HG03045 (cell line): ENCODE measurements around the gene RAD51.

Source experiments
- ATAC-seq: cut with Tn5 transposase; IDR thresholded peaks from one replicate; pipeline ENCODE4 v1.9.1; 2021; ENCODE audit warnings: mild to moderate bottlenecking, moderate library complexity; ENCODE audit not compliant: unreplicated experiment

RAD51 gene

DNA sequence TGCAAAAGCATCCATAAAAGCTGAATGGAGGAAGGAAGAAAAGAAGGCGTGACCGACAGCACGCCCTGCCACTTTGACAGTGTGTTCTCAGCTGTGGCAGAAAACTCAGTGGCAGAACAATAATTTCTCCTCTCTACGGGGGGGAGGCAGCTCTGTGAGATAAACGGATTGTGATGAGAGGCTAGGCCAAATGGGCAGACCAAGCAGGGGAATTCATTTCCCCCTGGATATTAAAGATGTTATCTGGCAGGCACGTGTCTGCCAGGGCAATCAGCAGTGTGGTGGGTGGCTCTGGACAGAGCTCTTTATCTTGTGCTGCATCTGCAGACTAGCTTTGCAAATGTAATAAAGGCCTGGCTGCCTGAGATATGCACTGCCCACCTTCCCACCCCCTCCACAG, 62.0 kb downstream of the RAD51 start:
- ATAC-seq, result no peak

DNA sequence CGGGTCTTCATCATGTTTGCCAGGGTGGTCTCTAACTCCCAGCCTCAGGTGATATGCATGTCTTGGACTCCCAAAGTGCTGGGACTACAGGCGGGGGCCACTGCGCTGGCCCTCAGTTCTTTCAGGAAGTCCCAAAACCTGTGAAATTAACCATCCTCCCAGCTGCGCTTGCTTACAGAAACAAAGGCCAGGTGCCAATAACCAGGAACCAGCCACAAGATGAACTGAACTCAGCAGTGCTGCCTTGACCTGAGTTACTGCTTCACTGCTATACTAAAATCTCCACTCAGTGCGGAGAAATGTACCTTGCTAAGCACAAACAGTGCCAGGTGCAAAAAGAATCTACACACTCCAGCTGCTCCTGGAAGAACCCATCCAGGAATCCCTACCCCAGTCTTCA, 65.0 kb downstream of the RAD51 start:
- ATAC-seq, result no peak

DNA sequence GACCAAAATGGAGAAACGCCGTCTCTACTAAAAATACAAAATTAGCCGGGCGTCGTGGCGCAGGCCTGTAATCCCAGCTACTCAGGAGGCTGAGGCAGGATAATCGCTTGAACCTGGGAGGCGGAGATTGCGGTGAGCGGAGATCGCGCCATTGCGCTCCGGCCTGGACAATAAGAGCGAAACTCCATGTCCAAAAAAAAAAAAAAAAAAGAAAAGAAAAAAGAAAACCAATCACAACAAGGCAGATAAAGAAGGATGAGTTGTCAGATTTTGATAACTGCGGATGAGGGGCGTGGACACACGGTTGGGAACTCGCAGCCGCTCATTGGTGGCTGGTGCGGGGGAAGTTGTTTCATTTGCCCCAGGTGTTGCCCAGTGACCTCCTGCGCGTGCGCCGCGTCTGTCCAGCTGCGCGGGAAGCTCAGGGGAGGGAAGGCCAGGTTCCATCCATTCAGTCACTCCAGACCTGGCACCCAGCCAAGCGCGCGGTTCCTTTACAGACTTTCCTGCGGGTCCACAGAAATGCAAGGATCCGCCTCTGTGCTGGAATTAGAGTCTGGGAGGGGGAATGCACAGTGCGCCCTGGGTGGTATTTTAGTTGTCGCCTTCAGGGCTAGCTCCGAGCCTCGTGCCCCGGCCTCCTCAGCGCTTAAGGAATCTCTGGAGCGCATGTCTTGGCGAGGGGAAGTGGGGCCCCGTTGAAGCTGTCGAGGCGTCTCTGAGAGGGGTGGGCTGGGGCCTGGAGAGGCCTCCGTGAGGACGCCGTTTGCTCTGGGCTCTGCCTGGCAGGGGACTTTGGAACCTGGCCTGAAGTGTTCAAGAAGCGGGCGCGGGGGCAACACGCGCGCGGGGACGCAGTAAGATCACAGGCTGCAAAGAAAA, 68.2 kb downstream of the RAD51 start:
- ATAC-seq, result no peak

DNA sequence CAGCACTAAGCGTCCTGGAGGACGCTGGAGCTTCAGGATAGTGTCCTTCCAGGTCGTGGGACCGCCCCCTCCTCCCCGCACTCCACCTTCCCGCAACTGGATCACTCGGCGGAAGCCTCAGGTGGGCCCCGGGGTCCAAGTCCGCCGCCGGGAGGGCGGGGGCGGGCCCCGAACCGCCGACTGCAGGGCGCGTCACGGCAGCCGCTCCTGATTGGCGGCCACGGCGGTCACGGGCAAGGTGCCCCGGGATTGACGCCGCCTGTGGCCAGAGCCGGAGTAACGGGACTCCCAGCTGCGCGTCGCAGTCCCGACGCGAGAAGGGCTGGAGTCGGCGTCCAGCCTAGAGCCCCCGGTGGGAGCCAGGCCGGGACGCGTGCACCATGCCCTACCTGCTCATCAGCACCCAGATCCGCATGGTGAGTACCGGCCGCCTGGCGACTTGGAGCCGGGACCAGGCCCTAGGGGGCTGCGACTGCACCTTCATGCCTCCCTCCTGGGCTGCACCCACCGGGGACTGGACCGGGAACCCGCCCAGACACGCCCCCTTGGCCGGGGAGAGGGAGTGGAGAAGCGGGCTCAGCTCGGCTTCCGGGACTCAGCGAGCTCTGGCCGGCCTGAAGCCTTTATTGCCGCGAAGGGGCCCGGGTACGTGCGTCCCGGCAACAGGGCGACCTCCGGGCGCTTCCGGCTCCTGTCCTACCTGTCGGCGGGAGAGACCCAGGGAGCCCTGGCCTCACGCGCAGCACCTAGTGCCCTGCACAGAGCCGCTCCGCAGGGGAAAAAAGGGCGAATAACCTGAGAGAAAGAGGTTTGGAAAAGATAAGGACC, 69.0 kb downstream of the RAD51 start, which contains the start of gene GCHFR:
Gene GCHFR (plus strand): TSS at position 268 of the 828 bp plus-strand sequence. CDS start 113 bp downstream, at position 381.
- peak; percentile 42 for ATAC-seq

DNA sequence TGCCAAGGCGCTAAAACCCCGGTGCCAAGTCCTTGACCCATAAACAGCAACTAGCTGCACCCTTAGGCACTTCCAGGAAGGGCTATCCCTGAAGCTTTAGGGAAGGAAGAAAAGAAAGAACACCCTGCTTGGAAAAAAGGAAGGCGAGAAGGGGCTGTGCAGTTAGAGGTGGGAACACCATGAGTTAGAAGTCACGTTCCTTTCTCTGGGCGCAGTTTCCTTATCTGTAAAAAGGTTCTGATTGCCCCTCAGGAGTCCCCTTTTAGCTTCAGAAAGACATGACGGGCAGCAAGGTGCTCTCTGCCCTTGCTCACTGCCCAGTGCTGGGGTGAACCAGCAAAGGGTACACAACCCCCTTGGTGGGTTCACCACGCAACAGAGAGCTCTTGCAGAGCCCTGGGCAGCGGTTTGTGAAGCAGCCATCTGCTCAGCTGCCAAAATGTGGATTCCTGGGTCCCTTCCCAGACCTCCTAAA, 69.7 kb downstream of the RAD51 start:
- no peak for ATAC-seq

DNA sequence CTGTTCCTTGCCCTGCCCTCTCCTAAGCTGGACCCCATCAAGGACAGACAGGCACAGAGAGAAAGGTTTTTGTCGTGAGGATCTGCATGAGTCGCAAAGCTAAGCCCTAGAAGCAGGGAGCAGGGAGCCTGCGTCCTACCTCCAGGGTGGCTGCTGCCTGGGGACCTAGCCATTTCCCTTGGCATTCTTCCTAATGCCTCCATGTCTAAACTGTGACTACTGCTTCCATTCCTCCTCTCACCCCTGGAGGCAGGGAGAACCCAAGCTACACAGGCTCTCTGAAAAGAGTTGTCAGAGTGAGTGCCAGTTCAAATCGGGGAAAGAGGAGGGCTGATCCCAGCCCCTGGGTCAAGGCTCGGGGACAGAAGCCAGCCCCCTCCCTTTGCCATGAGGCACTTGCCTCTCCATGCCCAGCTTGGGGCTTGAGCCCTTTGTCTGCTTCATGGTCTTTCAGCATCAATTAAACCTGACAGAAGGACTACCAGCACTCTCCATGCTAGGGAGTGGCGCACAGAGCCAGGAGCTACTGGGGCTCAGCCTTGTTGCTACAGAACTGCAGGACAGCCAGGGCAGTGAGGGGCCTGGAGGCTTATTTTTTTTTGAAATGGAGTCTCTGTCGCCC, 71.3 kb downstream of the RAD51 start:
- ATAC-seq, result no peak

DNA sequence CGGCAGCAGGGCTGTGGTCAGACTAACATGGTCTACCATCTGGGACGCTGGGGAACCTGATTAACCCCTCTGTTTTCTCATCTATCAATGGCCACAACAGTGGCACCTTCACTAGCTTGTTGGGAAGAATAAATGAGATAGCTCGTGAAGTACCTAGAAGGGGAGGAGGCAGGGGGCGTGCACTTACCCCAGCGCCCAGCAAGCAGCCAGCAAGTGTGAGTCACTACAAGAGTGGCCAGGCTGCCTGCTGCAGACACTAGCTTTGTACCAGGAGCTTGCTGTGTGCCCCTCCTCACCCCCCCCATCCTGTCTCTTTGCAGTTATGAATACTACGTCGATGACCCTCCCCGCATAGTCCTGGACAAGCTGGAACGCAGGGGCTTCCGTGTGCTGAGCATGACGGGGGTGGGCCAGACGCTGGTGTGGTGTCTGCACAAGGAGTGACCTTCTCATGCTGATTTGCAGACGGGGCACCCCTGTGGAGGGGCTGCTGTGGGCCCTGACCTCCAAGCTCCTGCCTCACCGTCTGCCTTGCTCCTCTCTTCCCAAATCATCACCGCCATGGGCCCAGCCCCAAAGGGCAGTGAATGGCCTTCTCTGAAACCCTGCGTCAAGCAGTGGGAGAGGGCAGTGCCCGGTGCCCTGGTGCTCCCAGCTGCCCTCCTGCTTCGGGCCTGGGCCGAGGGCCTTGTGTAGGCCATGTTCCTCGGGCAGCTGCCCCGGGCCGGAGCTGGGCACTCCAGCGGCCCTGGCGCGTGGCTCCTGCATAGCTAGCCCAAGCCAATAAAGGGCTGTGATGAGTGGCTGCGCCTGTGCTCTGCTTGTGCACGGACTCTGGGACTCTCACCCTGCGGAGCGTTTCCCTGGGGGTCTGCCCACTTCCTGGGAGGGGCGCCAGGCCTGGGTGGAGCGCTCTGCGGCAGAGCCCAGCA, 72.2 kb downstream of the RAD51 start:
- no peak for ATAC-seq

DNA sequence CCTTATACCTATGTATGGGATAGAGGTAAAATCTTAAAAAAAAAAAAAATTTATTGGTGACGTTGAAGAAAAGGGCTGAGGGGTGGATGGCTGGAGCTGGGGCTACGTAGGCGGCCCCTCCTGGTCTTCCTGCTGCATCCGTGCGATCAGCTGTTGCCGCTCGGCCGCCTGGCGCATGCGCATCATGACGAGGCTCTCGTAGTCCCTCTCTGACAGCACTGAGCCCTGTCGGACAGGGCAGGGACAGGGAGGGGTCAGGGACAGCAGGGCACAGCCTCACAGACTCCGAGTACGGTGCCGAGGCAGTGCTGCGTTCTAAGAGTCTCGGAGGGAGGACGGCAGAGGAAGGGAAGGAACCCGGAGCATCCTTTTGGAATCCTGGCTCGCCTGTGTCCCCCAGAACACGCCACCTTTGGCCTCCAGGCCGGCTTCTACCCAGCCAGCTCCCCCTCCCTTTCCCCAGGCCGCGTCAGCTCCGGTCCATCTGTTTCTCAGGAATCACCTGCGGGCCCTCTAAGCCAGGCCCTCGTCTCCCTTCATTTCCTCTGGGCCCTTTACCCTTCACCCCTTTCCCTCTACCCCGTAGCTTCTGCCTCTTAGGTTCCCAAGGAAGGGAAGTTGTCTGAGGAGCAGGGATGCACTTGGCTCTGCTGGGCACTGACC, 73.0 kb downstream of the RAD51 start:
- no peak for ATAC-seq

DNA sequence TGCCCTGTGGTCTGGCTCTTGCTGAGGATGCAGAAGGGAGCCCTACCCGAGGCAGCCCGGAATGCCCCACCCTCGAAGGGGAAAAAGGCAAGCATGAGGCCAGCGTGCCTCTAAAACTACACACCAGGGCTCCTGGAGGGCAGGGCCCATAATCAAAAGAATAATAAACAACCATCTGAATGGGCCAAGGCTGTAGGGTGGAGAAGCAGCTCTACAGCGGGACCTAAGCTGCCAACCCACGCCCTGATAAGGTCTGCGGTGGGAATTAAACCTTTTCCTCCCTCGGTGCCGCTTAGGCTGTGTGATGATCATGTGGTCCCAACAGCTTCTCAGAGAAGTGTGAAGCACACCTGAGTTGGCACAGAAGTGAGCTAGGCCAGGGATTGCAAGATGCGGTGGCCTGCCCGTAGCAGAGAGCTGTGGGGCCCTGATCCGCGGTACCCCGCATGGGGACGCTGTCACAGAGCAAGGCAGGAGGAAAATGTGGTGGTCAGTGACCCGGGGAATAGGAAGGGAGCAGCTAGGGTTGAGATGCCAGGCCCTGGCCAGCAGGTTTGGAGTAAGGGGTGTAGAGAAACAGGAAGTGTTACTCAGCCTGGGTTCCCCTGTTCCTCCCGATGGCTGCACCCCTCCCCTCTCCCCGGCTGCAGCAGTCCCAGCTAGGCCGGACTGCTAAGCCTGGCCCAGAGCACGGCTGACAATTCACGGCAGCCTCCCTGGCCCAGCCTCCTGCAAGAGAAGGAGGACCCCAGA, 73.7 kb downstream of the RAD51 start:
- ATAC-seq, result no peak

DNA sequence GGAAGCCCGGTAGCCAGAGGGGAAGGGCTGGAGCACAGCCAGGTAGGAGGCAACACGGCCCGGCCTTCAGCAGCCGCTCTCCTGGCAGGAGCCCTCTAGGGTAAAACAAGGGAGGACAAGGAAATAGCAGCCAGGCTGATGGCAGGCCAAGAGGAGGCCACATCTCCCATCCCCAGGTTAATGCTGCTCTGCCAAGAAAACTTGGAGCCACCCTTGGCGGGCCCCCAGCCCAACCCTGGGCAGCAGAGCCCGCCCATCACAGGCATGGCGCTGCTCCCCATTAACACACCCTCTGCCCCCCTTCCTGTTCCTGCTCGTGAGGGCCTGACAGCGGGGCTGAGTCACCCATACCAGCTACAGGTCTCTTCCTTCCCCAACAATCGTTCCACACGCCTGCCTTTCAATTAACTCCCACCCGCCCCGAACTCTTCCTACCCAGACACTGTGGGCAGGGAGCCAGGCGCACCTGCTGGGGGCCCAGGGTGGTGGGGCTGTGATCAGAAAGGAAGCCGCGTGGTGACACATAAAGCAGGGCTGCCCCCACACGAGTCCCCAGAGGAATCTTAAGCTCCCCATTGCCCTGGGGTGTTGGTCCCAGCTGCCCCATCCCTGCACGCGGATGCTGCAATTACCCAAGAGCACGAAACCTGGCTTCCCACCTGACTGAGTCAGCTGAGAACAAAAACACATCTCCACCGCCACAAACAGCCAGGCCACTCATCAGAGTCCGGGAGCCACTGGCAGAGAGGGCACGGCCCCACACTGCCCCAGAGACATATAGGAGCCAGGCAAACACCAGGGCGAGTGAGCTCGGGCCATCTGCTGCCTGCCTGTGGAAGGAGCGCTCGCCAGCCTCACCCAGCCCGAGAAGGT, 74.5 kb downstream of the RAD51 start, which contains the start of gene C15orf62:
Gene C15orf62 (plus strand): TSS at position 707 of the 873 bp plus-strand sequence. CDS start 516 bp downstream, outside the sequence.
- ATAC-seq, result peak; percentile 26

DNA sequence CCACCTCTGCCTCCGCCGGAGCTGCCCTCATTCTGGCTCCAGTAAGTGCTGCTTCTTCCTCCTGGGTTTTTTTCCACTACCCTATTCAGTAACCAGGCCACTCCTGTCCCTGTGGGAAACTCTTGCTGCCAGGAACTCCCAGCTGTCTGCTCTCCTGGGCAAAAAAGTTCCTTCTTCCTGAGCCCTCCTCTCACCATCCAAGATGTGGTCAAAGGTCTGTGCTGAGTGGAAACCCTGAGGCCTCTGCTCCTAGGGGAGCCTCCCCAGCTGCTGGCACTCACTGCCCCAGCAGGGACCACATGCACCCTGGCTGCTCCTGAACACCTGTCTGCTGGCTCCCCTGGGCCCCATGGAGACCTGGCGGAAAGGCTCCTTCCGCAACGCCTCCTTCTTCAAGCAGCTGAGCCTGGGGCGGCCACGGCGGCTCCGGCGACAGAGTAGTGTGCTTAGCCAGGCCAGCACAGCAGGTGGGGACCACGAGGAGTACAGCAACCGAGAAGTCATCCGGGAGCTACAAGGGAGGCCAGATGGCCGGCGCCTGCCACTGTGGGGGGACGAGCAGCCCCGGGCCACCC, 75.3 kb downstream of the RAD51 start:
- no peak for ATAC-seq

DNA sequence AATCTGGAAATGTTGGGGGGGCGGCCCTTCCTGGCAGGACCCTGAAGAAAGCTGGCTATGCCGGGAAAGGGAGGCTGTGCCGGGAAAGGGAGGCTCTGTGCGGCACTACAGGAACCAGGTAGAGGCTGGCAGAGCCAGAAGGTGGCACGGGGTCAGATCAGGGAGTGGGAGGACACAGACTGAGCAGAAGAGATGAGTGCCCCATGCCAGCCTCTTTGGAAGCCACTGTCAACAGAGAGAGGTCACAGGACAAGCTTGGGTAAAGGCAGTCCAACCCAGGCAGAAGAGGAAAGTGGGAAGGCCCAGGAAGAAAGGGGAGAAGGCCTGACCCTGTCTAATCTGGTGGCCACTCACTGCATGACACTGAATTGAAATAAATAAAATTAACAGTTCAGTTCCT, 76.3 kb downstream of the RAD51 start:
- no peak for ATAC-seq

DNA sequence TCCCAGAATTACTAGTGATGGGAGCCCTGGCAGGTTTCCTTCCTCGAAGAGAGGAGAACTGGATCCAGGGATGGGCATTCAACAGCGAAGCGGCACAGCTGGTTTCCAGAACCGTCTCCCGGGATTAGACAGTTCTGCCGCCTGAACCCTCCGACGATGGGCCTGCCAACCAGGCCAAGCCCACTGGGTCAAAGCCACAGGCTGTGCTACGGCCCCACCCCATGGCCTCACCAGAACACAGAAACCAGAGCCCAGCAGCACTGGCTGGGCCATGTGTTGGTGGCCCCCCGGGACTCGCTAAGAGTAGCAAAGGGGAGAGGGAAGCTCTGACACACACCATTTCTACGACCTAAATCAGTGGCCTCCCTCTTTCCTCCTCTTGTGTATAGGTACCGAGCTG, 77.0 kb downstream of the RAD51 start:
- ATAC-seq, result no peak

DNA sequence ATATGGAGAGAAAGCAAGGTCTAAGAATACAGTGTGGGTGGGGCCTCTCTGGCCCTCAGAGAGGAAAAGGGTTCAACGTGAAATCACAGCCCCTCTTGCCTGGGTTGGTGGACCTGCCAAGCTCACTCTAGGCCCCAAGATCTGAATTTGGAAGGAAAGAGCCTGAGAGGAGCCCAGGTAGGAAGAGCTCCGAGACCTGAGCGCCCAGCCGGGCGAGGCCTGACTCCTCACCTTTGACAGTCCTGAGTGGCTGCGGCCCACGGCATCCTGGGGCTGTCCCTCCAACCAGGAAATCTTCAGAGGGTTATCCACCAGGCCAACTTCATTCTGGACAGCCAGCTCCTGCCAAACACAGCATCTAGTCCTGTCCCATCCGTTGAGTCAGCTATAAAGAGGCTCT, 78.5 kb downstream of the RAD51 start:
- no peak for ATAC-seq

DNA sequence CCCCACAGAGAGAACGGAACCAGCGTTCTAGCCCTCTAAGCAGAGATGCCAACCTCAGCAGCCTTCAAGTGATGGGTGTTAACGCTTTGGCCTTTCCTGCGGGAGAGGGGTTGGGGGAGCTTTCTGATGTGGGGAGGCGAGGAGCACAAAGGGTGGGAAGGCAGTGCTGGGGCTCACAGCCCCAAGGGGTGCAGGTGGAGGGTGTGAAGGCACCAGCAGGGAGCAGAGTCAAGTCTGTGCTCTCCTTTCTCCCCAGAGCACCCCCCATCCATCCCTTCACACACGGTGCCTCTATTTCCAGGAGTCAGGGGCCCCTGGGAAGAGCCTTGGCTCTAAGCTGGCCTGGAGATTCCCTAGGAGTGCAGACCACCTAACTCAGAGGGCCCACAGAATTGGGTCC, 78.9 kb downstream of the RAD51 start:
- no peak for ATAC-seq

DNA sequence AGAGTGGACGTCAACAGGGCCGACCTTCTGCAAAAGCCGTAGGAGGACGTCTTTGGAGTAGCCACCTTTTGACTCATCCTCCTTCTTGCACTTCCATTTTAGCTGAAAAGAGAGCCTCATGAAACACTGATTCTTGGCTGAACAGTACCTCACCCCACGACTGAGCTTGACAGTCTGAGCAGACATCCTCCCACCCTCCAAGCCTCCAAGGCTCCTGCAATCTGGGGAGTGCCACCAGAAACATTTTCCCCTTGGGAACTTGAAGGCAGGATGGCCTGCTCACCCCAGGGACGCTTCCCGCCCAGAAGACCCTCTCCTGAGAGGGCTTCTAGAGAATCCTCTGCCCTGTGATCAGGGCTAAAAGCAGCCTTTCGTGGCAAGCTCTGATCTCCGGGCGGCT, 80.0 kb downstream of the RAD51 start:
- ATAC-seq, result no peak

DNA sequence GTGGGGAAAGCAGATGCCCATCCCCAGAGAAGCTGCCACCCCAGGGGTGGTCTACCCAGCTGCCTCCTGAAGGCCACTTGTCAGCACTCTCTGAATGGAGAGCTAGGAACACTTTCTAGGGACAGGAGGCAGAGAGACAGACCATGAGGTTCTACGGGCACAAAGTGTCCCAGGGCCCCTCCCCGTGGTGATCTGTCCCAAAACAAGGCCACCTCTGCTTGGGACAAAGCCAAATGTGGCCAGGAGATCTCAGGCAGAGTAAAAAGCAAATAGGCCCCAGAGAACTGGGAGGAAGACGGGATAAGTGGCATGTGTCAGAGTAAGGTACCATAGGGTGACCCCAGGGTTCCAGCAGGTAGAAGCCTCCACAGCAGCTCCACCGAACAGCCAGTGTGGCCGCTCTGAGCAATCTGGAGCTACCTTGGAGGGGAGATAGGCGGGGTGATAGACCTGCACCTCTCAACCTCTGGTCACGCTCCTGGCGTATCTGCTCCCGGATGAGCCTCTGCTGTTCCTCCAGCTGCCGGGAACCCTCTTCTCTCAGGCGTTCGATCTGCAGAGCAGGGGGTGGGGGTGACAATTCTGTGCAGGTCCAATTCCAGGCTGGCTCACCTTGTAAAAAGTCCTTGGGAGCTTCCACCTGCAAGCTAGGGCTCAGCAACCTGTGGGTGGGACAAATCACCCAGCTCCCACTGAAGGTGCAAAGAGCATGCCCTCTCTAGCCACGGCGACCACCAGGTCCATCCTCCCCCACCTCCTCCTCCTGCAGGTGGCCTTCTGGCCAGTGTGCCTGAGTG, 81.0 kb downstream of the RAD51 start:
- ATAC-seq, result no peak
